HCT116 (cell line): ENCODE measurements around the gene NKX6-2.

Experiments
- CTCF ChIP-seq, 3 experiments: fragments of 200-600 bp in 1 of 3; sonication (generic) in 1 of 3; IDR thresholded peaks in 2 of 3; conservative IDR thresholded peaks in 1 of 3; 2 replicates each; pipeline ENCODE4 v1.5.1; 2012 to 2017; ENCODE audit warnings: low read depth in 2 of 3, low read length in 2 of 3, antibody characterized with exemption in 1 of 3, borderline replicate concordance in 1 of 3, control low read depth in 1 of 3, mild to moderate bottlenecking in 1 of 3, mixed read lengths in 1 of 3, mixed run types in 1 of 3, moderate library complexity in 1 of 3; ENCODE audit not compliant: insufficient read depth in 1 of 3
- EZH2 ChIP-seq: fragments of 200-600 bp; sonication (generic); IDR thresholded peaks from 2 replicates; pipeline ENCODE4 v1.6.1; 2017; ENCODE audit warnings: antibody characterized with exemption, mixed run types
- POLR2A ChIP-seq: IDR thresholded peaks from 2 replicates; pipeline ENCODE4 v1.7.0; 2011; ENCODE audit warnings: borderline replicate concordance; ENCODE audit not compliant: insufficient read depth, insufficient read length; ENCODE audit errors: extremely low read depth
- POLR2AphosphoS5 ChIP-seq: IDR thresholded peaks from 2 replicates; pipeline ENCODE4 v1.6.1; 2011; ENCODE audit warnings: mild to moderate bottlenecking, low read depth, low read length, moderate library complexity
- REST ChIP-seq: IDR thresholded peaks from 2 replicates; pipeline ENCODE4 v1.6.1; 2012; ENCODE audit warnings: low read depth
- SIN3A ChIP-seq: IDR thresholded peaks from 2 replicates; pipeline ENCODE4 v1.6.1; 2012; ENCODE audit warnings: low read depth
- YY1 ChIP-seq: IDR thresholded peaks from 2 replicates; pipeline ENCODE4 v1.6.1; 2011; ENCODE audit warnings: low read length, low read depth, moderate library complexity, mild to moderate bottlenecking; ENCODE audit not compliant: insufficient replicate concordance; ENCODE audit errors: extremely low read depth

- TF ChIP-seq CTCF (IDR thresholded peaks at IDR 0.05 in 2 of 3, conservative IDR thresholded peaks at IDR 0.05 in 1 of 3; ENCODE audit: borderline replicate concordance in 1 of 3, insufficient read depth in 1 of 3, low read depth in 2 of 3, low read length in 2 of 3) (no peak), REST (no peak), EZH2 (no peak), POLR2A (no peak), YY1 (no peak), SIN3A (no peak), POLR2AphosphoS5 (no peak)
Observed at GRCh38 chr10:132807621-132808049, 21.7 kb upstream of the NKX6-2 start.
